NCI-H2171 (cell line): ENCODE measurements around the gene SAFB2.

Experiments
- DNase-seq: peaks from one replicate; lab custom pipeline; 2025; lab: John Stamatoyannopoulos, UW

SAFB2 gene

GRCh38 chr19:5542665-5543064 is 79.9 kb downstream of the SAFB2 start:
- no peak for DNase-seq

GRCh38 chr19:5541456-5541855 is 81.1 kb downstream of the SAFB2 start:
- DNase-seq = no peak

- DNase-seq = no peak
Measured at GRCh38 chr19:5540208-5540607, 82.4 kb downstream of the SAFB2 start.

- DNase-seq = no peak
Measured at GRCh38 chr19:5537870-5538269, 84.7 kb downstream of the SAFB2 start.
